Gastroesophageal sphincter (tissue), 4 donors: ENCODE results near the gene CENPB. TPM values are rescaled to one million over a fixed set of nuclear protein-coding genes. Genes with fewer than 3 reads are reported as not detected.
A peak's percentile ranks its signal among the peaks of the same experiment; 100 is the strongest.

Experiments used
- ATAC-seq: fragments of 150-250 bp; one replicate; pipeline ENCODE4 v1.9.1; 2016; ENCODE audit warnings: mild to moderate bottlenecking, moderate library complexity
- H3K27ac ChIP-seq, 4 donors: fragments of 200-600 bp; sonication (generic) in 3 of 4; 1 replicate in 3 of 4; 2 replicates in 1 of 4; pipeline ENCODE4 v1.5.1; 2016 to 2019
- H3K27me3 ChIP-seq: fragments of 200-600 bp; sonication (generic); one replicate; pipeline ENCODE4 v1.5.1; 2019
- H3K36me3 ChIP-seq, 2 donors: fragments of 200-600 bp; sonication (generic); one replicate each; pipeline ENCODE4 v1.5.1; 2019; ENCODE audit warnings: control low read depth in 1 of 2
- H3K4me1 ChIP-seq, 3 donors: fragments of 200-600 bp; sonication (generic); 1 replicate in 2 of 3; 2 replicates in 1 of 3; pipeline ENCODE4 v1.5.1; 2016 to 2019; ENCODE audit warnings: control low read depth in 2 of 3
- H3K4me3 ChIP-seq, 2 donors: fragments of 200-600 bp; sonication (generic); one replicate each; pipeline ENCODE4 v1.5.1; 2019; ENCODE audit warnings: mild to moderate bottlenecking in 1 of 2, moderate library complexity in 1 of 2
- H3K9me3 ChIP-seq, 3 donors: fragments of 200-600 bp; sonication (generic); one replicate each; pipeline ENCODE4 v1.5.1; 2017 to 2019; ENCODE audit warnings: control low read depth in 2 of 3
- CTCF ChIP-seq, 4 experiments: fragments of 200-600 bp in 2 of 4; fragments of 450-650 bp in 2 of 4; sonication (generic) in 1 of 4; IDR thresholded peaks; one replicate each; pipeline ENCODE4 v1.5.1; 2017 to 2019; ENCODE audit warnings: antibody characterized with exemption in 4 of 4, mild to moderate bottlenecking in 2 of 4, moderate library complexity in 2 of 4
- EP300 ChIP-seq: sonication (generic); formaldehyde crosslinking; IDR thresholded peaks from one replicate; pipeline ENCODE4 v1.6.1; 2017; ENCODE audit warnings: antibody characterized with exemption, mild to moderate bottlenecking
- POLR2A ChIP-seq, 2 donors: fragments of 450-650 bp; IDR thresholded peaks; one replicate each; pipeline ENCODE4 v1.6.1; 2017; ENCODE audit warnings: antibody characterized with exemption in 2 of 2, mild to moderate bottlenecking in 2 of 2, moderate library complexity in 1 of 2
- POLR2AphosphoS5 ChIP-seq: sonication (generic); formaldehyde crosslinking; IDR thresholded peaks from one replicate; pipeline ENCODE4 v1.6.1; 2017; ENCODE audit warnings: antibody characterized with exemption
- WGBS, 2 donors: methylation state at CpG; one replicate each; pipeline ENCODE4 v1.1.5; 2018; ENCODE audit warnings: low coverage in 1 of 2; 5-methylcytosine and 5-hydroxymethylcytosine counted together
- total RNA-seq, 4 donors: library from RNA; depleted of rRNA; stranded (reverse); fragments of >200 nt; gene quantifications; one replicate each; pipeline ENCODE4 v1.1.0, GENCODE V29; 2016

CENPB gene
- total RNA-seq, 4 donors from 2014 or later: 134 to 200 (median 139) TPM

- no peak for ATAC-seq
- Histone ChIP-seq H3K4me1 (peaks cover 0 to 78% (median 14%) of the 10 kb centered on the region in 3 donors), H3K27ac (peak overlapping the region in 3 of 4 donors; percentile 24 to 55 (median 51)), H3K4me3 (no peak overlapping the region), H3K36me3 (peaks cover 0 to 38% of the 10 kb centered on the region in 2 donors), H3K9me3 (no peaks in the 10 kb centered on the region), H3K27me3 (no peaks in the 10 kb centered on the region)
- TF ChIP-seq POLR2AphosphoS5 (peak; percentile 25), EP300 (no peak)
- WGBS, 2 donors: 45 to 78% methylated on average over 3 to 4 of the region's 10 CpGs
These were observed 25.7 kb downstream of the CENPB start for GRCh38 chr20:3760655-3761348.

DNA sequence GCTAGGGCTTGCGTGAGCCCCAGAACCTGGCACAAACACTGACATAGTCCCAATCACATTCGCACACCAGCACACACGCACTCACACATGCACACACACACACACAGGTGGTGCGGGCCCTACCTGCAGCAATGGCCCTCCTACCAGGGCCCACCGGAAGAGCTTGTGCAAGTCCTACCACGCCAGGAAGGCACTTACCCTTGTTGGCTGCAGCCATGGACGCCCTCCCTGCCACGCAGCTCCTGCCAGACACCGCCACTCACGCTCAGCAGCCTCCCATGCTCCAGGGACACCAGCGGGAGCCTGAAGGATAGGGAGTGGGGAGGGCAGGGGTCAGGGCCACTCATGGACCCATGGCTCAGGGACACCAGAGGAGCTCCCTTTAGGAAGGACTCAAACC, 26.7 kb downstream of the CENPB start:
- TF ChIP-seq EP300 (no peak), POLR2A (IDR thresholded peaks at IDR 0.05) (no peak), CTCF (IDR thresholded peaks at IDR 0.05) (no peak), POLR2AphosphoS5 (no peak)
- H3K27ac ChIP-seq: peak overlapping the region in 3 of 4 donors; percentile 26 to 55 (median 51)
- no peaks in the 10 kb centered on the region for H3K9me3 ChIP-seq
- no peaks in the 10 kb centered on the region for H3K27me3 ChIP-seq
- H3K4me3 ChIP-seq: no peak overlapping the region
- ATAC-seq: no peak
- 87% methylated on average over 5 of the region's 11 CpGs; no CpG with 5 or more reads in 1 of the 2 donors for WGBS, 2 donors
- H3K36me3 ChIP-seq: peaks cover 0 to 47% of the 10 kb centered on the region in 2 donors
- peaks cover 0 to 69% (median 14%) of the 10 kb centered on the region in 3 donors for H3K4me1 ChIP-seq

DNA sequence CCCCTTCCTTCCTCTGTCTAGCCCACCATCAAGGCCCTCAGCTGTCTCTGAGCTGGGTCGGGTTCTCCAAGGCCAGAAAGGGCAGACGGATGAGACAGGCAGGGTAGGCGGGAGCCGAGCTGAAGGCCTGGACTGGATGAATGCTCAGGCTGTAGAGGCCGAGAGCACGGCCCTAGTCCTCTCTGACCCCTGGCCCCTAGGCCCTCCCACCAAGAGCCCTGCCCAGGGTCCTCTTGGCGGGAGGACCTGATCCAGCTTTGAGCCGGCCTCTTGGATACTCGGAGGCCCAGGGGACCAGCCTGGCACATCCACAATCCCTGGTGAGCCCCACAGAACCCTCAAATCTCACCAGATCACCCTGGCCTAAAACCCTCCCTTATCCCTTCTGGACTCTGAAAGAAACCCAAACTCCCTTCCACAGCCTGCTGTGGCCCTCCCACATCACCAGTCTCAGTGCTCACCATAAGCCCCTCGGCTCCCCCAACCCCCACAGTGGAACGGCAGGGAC, 27.2 kb downstream of the CENPB start:
- no peaks in the 10 kb centered on the region for H3K27me3 ChIP-seq
- peaks cover 0 to 64% (median 11%) of the 10 kb centered on the region in 3 donors for H3K4me1 ChIP-seq
- H3K36me3 ChIP-seq: peaks cover 0 to 52% of the 10 kb centered on the region in 2 donors
- peak overlapping the region in 3 of 4 donors; percentile 26 to 55 (median 51) for H3K27ac ChIP-seq
- 50 to 78% methylated on average over 4 to 6 of the region's 11 CpGs for WGBS, 2 donors
- no peak overlapping the region for H3K4me3 ChIP-seq
- H3K9me3 ChIP-seq: no peaks in the 10 kb centered on the region
- no peak for ATAC-seq
- no peak for TF ChIP-seq EP300
- no peak for TF ChIP-seq CTCF (IDR thresholded peaks at IDR 0.05)
- no peak for TF ChIP-seq POLR2AphosphoS5
- no peak for TF ChIP-seq POLR2A (IDR thresholded peaks at IDR 0.05)

GRCh38 chr20:3758566-3758965, 28.0 kb downstream of the CENPB start:
- Histone ChIP-seq H3K36me3 (peaks cover 0 to 55% of the 10 kb centered on the region in 2 donors), H3K9me3 (no peaks in the 10 kb centered on the region), H3K27me3 (no peaks in the 10 kb centered on the region), H3K4me1 (peaks cover 0 to 62% (median 5%) of the 10 kb centered on the region in 3 donors), H3K27ac (peak overlapping the region in 3 of 4 donors; percentile 26 to 55 (median 51)), H3K4me3 (no peak overlapping the region)
- TF ChIP-seq POLR2A (IDR thresholded peaks at IDR 0.05): no peak
- TF ChIP-seq POLR2AphosphoS5: no peak
- TF ChIP-seq EP300: no peak
- no peak for TF ChIP-seq CTCF (IDR thresholded peaks at IDR 0.05)
- no peak for ATAC-seq
- no CpG with 5 or more reads among the region's 11 CpGs for WGBS, 2 donors

- H3K4me3 ChIP-seq: no peak overlapping the region
- peak overlapping the region in 2 of 4 donors; percentile 26 to 51 for H3K27ac ChIP-seq
- peaks cover 0 to 55% of the 10 kb centered on the region in 2 donors for H3K36me3 ChIP-seq
- no peaks in the 10 kb centered on the region for H3K9me3 ChIP-seq
- ATAC-seq: no peak
- H3K4me1 ChIP-seq: peaks cover 0 to 64% (median 4%) of the 10 kb centered on the region in 3 donors
- H3K27me3 ChIP-seq: no peaks in the 10 kb centered on the region
- 82 to 86% methylated on average over 2 of the region's 2 CpGs for WGBS, 2 donors
- TF ChIP-seq POLR2AphosphoS5: no peak
- no peak for TF ChIP-seq POLR2A (IDR thresholded peaks at IDR 0.05)
- TF ChIP-seq EP300: no peak
These were observed 29.3 kb downstream of the CENPB start for GRCh38 chr20:3757268-3757667.
